ENCODE results near the gene VWA8.

GRCh38 chr13:41713405-41713804 is 247.5 kb downstream of the VWA8 start:
- no peak for TF ChIP-seq CTCF (IDR thresholded peaks at IDR 0.05)
- TF ChIP-seq EP300 (IDR thresholded peaks at IDR 0.05): no peak
